GM18526 (cell line): ENCODE results near the gene FBN2.

Experiments
- POLR2A ChIP-seq: IDR thresholded peaks from 3 replicates; pipeline ENCODE4 v1.6.1; 2011; ENCODE audit not compliant: insufficient read length; ENCODE audit errors: extremely low read depth

The FBN2 gene

GRCh38 chr5:128237546-128237945 lies 300.5 kb downstream of the FBN2 start:
- no peak for TF ChIP-seq POLR2A

- no peak for TF ChIP-seq POLR2A
Observed at GRCh38 chr5:128237000-128237399, 301.0 kb downstream of the FBN2 start.

GRCh38 chr5:128236334-128236733 lies 301.7 kb downstream of the FBN2 start:
- no peak for TF ChIP-seq POLR2A

- no peak for TF ChIP-seq POLR2A
Observed at GRCh38 chr5:128234928-128235641, 303.0 kb downstream of the FBN2 start.

GRCh38 chr5:128228521-128228920 lies 309.5 kb downstream of the FBN2 start:
- TF ChIP-seq POLR2A: no peak

GRCh38 chr5:128228008-128228407 lies 310.0 kb downstream of the FBN2 start:
- TF ChIP-seq POLR2A: no peak

- no peak for TF ChIP-seq POLR2A
Observed at GRCh38 chr5:128225245-128226030, 312.6 kb downstream of the FBN2 start.

GRCh38 chr5:128224336-128224735 lies 313.7 kb downstream of the FBN2 start:
- TF ChIP-seq POLR2A: no peak

GRCh38 chr5:128220841-128221240 lies 317.2 kb downstream of the FBN2 start:
- no peak for TF ChIP-seq POLR2A

GRCh38 chr5:128216860-128217531 lies 321.0 kb downstream of the FBN2 start:
- TF ChIP-seq POLR2A: no peak

GRCh38 chr5:128216285-128216684 lies 321.8 kb downstream of the FBN2 start:
- no peak for TF ChIP-seq POLR2A

- no peak for TF ChIP-seq POLR2A
Observed at GRCh38 chr5:128213833-128214232, 324.2 kb downstream of the FBN2 start.

GRCh38 chr5:128213340-128213739 lies 324.7 kb downstream of the FBN2 start:
- TF ChIP-seq POLR2A: no peak

- no peak for TF ChIP-seq POLR2A
Observed at GRCh38 chr5:128212191-128212806, 325.7 kb downstream of the FBN2 start.

- no peak for TF ChIP-seq POLR2A
Observed at GRCh38 chr5:128208436-128208835, 329.6 kb downstream of the FBN2 start.
